GM18868 (cell line): ENCODE measurements around the gene TMTC2.

Experiments
- ATAC-seq: cut with Tn5 transposase; IDR thresholded peaks from one replicate; pipeline ENCODE4 v1.9.1; 2021; ENCODE audit warnings: mild to moderate bottlenecking, moderate library complexity; ENCODE audit not compliant: unreplicated experiment

The TMTC2 gene

DNA sequence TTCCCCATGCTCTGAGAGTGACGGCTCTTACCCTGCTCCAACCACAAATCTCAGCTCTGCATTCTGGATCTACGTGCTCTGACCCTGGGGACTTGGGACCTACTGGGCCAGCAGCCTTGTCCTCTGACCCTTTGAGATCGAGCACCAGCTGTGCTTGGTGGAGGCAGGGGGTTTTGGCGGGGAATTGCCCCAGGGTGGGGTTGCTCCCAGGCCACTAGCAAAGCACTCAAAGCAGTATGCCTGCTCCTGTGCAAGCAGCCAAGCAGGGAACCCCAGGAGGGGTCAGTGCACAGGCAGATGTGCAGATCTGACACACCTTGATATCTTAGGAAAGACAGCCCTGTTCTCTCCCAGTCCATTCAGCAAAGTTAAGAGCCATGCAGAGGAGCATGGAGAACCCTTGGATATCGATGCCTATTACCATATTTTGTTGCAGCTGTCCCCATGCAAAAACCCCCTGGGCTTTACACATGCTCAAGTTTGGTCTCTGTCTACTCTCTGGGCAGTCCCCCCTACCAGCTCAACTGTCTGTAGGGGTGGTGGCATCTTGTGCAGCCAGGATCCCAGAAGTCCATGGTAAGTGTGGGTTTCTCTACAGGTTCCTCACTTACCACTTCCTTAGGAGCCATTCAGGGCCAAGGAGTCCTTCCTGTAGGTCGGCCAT, 319.0 kb downstream of the TMTC2 start:
- peak; percentile 66 for ATAC-seq

DNA sequence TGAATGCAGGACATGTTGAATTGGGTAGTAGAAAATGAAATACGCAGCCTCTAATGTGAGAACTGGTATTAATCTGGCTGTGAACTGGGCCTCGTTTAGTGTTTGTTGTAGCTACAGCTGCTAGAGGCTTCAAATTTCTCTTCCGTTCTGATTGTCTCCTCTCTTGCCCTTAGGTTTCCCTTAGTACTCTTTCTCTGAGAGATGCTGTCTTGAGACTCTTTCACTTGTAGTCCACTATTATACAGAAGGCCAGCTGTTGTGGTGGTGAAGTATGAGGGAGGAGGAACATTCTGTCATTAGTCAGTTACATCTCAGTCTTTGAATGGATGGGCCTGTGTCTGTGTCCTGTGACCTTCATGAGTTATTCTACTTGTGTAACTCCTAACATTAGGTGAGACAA, 322.0 kb downstream of the TMTC2 start:
- ATAC-seq, result no peak

GRCh38 chr12:83010169-83010804, 323.6 kb downstream of the TMTC2 start:
- peak; percentile 44 for ATAC-seq

DNA sequence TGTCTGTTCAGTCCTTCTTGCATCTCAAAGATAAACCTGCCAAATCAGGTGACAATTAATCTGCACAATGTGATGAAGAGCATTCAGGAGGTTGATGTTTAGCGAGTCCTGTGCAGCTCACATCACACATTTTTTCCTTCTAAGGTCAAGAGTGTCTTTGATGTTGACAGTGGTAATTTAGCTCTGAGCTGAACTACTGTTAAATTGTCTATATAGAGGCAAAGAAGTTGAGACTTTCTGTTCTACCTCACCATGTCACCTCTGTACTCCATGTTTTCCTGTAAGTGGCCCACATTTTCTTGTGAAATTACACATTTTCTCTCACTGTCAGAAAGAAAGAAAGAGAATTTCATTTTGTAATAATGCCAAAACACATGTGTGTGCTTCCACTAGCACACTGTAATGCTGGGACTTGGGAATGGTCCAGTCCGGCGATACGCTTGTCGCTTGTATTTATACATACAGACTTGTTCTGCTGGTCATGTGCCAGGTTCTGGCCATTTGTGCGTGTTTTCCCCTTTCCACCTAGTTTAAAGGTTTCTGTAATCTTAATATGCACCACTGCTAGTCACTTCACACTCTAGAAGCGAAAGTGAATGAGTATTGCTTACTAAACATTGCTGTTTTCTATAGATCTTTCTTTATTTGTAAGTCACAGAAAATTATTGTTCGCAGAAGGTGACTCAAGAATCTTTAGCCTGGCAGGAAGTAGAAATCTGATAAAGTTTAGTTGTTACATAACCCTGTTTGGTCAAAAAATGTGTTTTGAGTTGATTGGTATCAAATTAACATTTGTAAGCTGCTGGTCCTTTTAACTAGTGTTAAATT, 328.9 kb downstream of the TMTC2 start:
- peak; percentile 56 for ATAC-seq

DNA sequence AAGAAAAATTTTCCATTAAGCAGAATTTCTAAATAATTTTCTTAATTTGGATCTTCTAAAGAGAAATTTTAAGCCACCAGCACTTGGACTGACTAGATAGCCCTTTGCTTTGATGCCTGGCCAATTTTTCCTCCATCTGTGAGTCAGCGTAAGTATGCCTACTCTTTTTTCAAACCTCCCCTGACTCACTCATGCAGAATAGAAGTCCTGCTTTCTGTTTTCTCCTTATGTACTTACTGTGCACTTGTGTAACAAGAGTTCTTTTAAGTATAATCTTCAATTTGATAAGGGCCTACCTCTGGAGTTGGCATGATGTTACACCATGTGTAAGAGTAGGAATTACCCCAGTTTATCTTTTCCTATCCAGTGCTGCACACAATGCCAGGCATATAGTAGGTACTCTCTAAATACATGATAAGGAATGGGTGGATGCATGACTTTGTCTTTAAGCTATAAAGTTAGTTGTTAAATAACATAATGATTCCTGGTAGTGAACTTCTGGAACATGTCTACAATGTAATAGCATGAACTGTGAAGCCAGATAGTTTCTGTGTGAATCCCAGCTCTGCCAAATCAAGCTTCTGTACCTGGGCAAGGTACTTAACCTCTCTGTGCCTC, 329.6 kb downstream of the TMTC2 start:
- peak; percentile 42 for ATAC-seq

DNA sequence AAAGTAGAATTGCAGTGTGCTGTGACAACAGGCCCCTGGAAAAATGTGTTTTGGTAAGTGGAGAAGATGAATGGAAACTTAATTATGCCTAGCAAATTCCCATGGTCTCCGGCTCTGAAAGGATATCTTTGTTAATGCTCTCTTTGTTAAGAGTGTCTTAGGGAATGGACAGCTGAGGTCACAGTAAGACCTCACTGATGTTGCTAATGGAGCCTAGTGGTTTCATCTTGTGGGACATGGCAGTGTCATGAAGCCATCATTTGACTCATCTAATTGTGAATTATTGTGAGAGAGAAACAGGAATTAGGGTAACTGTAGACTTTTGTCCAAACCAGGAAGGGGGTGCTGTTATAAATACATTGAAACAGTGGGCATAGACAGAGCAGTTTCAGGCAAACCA, 330.3 kb downstream of the TMTC2 start:
- no peak for ATAC-seq

DNA sequence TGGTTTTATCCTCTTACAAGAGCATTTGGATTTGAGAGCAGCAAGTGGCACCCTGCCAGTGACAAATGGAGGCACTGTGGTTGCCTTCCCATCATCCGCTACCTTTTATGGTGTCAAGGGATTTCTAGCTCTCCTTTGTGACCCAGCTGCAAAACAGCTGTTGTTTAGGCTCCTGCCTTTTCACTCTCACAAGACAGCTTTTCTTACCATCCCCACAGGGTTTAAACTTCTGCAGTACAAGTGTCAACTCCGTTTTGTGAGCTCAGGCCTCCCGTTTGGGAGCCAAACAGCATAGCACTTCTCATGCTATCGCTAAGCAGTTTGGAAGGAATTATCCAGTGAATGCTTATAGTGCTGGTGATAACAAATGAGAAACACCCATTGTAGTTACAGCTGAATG, 331.4 kb downstream of the TMTC2 start:
- ATAC-seq, result no peak

GRCh38 chr12:83027021-83027723, 340.5 kb downstream of the TMTC2 start:
- no peak for ATAC-seq

- no peak for ATAC-seq
Measured at GRCh38 chr12:83031196-83031595, 344.5 kb downstream of the TMTC2 start.

GRCh38 chr12:83036847-83037246, 350.1 kb downstream of the TMTC2 start:
- ATAC-seq, result no peak

GRCh38 chr12:83039413-83039812, 352.7 kb downstream of the TMTC2 start:
- no peak for ATAC-seq

DNA sequence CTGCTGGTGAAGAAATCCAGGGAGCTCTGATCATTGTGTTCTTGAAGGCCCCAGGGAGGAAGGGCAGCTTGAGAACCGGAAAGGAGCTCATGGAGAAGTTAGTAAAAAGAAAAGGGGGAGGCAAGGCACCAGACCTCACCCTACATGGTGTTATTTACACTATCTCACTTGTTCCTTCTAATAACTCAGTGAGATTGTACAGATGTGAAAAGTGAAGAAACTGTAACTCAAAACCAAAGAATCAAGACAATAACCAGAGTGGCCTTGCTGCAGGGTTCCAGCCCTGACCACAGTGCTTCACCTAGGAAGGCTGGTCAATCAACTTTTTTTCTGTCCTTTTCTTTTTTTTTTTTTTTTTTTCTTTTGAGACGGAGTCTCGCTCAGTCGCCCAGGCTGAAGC, 353.6 kb downstream of the TMTC2 start:
- ATAC-seq, result no peak

GRCh38 chr12:83040991-83041390, 354.3 kb downstream of the TMTC2 start:
- no peak for ATAC-seq

DNA sequence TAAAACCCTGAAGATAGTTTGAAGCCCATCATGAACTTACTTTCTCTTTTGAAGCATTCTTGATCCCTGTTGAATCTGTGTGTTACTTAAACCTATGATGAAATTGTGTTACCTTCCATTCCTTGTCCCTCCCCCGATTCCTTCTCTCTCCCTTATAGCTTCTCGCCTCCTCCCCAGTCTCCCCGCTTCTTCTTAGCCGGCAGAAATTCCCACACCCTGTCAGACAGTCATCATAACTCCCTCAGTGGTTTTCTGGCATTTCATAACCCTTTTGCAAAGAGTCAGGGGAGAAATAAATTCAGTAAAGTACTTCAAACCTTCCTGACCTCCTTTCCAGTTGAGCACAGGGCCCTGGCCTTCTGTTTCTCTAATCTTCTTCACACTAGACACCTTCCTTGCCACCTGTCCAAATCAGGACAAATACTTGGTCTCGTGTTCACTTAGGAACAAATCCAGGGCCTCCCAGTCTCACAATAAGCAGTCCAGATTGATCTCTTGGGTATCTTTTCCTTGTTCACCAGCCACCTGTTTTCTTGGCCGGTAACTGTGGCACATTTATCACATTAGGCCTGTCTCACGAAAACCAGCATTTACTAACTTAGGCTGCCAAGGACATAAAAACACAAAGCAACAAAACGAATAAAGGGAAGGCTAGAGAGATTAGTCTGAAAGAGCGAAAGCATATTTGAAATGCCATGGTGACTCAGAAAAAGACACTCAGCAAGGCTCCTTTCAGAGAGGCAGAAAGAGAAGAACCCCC, 355.9 kb downstream of the TMTC2 start:
- ATAC-seq, result no peak

DNA sequence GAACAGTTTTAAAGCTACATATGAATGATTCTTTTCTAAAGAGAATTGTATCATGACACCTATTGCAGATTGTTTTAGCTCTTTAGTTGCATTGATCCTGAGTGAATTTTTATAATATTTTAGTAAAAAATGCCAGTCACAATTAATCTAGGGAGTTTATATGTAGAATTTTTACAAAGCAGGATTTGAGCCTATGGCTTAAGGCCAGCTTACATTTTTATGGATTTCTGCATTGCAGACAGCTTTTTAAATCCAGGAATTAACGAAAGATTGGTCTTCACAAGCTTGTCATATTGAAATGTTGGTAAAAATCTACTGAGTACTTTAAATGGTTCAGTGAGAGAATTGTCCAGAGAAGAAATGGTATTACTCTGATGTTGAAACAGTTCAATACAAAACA, 358.0 kb downstream of the TMTC2 start:
- ATAC-seq, result no peak

DNA sequence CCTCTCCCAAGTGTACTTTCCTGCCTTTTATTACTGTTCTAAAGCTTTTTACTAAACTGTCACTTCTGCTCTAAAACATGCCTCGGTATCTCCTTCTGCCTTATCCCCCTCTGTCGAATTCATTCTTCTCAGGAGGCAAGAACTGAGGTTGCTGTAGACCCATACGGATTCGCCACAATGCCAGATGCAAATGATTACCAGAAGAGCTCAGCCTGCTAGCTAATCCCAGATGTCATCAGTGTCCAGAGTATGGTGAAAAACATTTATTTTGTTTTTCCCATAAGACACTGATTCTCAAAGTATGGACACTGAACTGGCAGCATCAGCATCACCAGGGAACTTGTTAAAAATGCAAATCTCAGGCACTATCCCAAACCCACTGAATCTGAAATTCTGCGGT, 359.3 kb downstream of the TMTC2 start:
- ATAC-seq, result no peak

GRCh38 chr12:83049306-83049705, 362.6 kb downstream of the TMTC2 start:
- ATAC-seq, result no peak

GRCh38 chr12:83052890-83053541, 366.3 kb downstream of the TMTC2 start:
- no peak for ATAC-seq

DNA sequence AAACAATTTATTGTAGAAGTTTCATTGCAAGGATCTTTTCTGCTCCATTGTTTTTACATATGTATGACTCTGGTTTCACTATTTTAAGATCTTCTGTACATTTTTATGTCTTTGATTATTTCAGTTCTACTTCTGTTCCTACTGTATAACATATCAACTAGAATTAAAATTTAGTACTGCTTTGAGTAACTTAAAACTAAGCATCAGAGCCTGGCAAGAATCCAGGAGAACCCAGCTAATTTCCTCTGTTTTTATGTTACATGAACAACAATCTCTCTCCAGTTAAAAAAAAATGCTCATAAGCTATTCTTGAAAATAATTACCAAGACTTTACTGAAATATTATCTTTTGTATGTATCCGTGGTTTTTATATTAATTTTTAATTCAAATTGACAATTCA, 370.7 kb downstream of the TMTC2 start:
- no peak for ATAC-seq

GRCh38 chr12:83059107-83059506, 372.4 kb downstream of the TMTC2 start:
- no peak for ATAC-seq
